MG63 (cell line): Measurements from ENCODE around the gene PCLO. TPM values are rescaled to one million over a fixed set of nuclear protein-coding genes. Genes with fewer than 3 reads are reported as not detected.

Source experiments
- DNase-seq: peaks from one replicate; pipeline ENCODE4 v3.0.0-alpha.2; 2020
- H3K27me3 ChIP-seq: fragments of 250-450 bp; sonication (Bioruptor Pico); 2 replicates; pipeline ENCODE4 v1.5.1; 2020; ENCODE audit warnings: mild to moderate bottlenecking, moderate library complexity
- H3K36me3 ChIP-seq: fragments of 250-450 bp; sonication (Bioruptor Pico); 2 replicates; pipeline ENCODE4 v1.5.1; 2020; ENCODE audit warnings: mild to moderate bottlenecking, moderate library complexity
- H3K4me3 ChIP-seq: fragments of 250-450 bp; sonication (Bioruptor Pico); 2 replicates; pipeline ENCODE4 v1.5.1; 2020; ENCODE audit warnings: mild to moderate bottlenecking, moderate library complexity
- H3K9me3 ChIP-seq: fragments of 250-450 bp; sonication (Bioruptor Pico); 2 replicates; pipeline ENCODE4 v1.5.1; 2020; ENCODE audit warnings: mild to moderate bottlenecking, moderate library complexity
- total RNA-seq: library from RNA; depleted of rRNA; stranded (reverse); fragments of >200 nt; shearing (Covaris generic); gene quantifications from 2 replicates; pipeline ENCODE4 v1.2.3, GENCODE V29; 2014; ENCODE audit warnings: low replicate concordance

PCLO gene
- total RNA-seq, 1 experiment from 2014 or later = not detected

GRCh38 chr7:83021032-83021431, 141.7 kb downstream of the PCLO start:
- Histone ChIP-seq H3K9me3 (no peaks in the 10 kb centered on the region), H3K4me3 (no peak overlapping the region), H3K27me3 (no peaks in the 10 kb centered on the region), H3K36me3 (no peaks in the 10 kb centered on the region)
- no peak for DNase-seq

GRCh38 chr7:83020161-83020560, 142.5 kb downstream of the PCLO start:
- DNase-seq = no peak

DNA sequence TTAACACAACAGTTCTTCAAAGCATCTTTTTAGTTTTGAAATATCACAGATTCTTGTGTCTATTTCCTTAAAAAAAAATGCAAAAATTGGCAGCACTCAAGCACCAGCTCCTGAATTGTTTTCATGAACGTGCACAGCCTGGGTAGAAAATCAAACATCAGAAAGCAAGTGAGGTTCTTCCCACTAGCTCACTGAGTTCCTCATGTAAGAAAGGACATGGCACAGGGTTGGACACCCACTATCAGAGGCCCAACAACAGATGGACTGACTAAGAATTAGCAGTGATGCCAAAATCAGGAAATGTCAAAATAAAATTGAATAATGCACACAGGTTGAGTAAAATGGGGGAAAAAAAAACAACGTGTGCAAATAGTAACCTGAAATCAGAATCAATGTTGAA, 146.8 kb downstream of the PCLO start:
- no peak for DNase-seq
- Histone ChIP-seq H3K27me3 (no peaks in the 10 kb centered on the region), H3K4me3 (no peak overlapping the region), H3K36me3 (no peaks in the 10 kb centered on the region), H3K9me3 (no peaks in the 10 kb centered on the region)

More at GRCh38 chr7:83020161-83020560, 142.5 kb downstream of the PCLO start:
- Histone ChIP-seq H3K36me3 (no peaks in the 10 kb centered on the region), H3K27me3 (no peaks in the 10 kb centered on the region), H3K4me3 (no peak overlapping the region), H3K9me3 (no peaks in the 10 kb centered on the region)

GRCh38 chr7:83014546-83014945, 148.1 kb downstream of the PCLO start:
- Histone ChIP-seq H3K4me3 (no peak overlapping the region), H3K27me3 (no peaks in the 10 kb centered on the region), H3K9me3 (no peaks in the 10 kb centered on the region), H3K36me3 (no peaks in the 10 kb centered on the region)
- no peak for DNase-seq

DNA sequence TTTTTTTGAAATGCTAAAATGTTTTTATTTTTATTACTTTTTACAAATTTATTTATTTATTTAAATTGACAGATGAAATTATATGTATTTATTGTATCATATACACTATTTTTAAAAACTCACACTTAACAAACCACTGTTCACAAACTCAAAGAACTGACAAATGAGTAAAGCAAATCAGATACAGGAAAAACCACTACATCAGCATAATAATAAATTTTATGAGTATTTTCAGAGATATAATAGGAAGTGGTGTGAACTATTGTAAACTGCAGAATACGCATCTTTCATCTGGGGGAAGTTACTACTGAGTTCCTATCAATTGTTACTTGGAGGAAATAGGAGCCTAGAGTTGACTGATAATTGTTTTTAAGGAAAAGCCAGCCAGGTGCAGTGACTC, 150.7 kb downstream of the PCLO start:
- no peak for DNase-seq
- Histone ChIP-seq H3K36me3 (no peaks in the 10 kb centered on the region), H3K27me3 (no peaks in the 10 kb centered on the region), H3K4me3 (no peak overlapping the region), H3K9me3 (no peaks in the 10 kb centered on the region)

DNA sequence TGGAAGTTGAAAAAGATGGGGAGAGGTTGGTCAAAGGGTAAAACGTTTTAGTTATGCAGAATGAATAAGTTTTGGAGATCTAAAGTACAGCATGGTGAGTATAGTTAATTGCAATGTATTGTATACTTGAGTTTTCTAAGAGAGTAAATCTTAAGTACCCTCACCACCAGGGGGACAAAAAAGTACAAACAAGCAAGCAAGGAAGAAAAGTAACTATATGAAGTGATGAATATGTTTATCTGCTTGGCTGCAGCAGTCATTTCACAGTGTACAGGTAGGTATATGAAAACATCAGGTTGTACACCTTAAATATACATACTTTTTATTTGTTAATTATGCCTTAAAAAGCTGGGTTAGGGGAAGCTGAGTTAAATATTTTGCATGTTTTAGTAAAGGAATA, 157.3 kb downstream of the PCLO start:
- no peak overlapping the region for H3K4me3 ChIP-seq
- no peaks in the 10 kb centered on the region for H3K36me3 ChIP-seq
- no peak for DNase-seq
- H3K9me3 ChIP-seq = no peaks in the 10 kb centered on the region
- H3K27me3 ChIP-seq = no peaks in the 10 kb centered on the region

GRCh38 chr7:83001362-83002040, 161.2 kb downstream of the PCLO start:
- H3K27me3 ChIP-seq = no peaks in the 10 kb centered on the region
- DNase-seq = no peak
- no peaks in the 10 kb centered on the region for H3K36me3 ChIP-seq
- H3K9me3 ChIP-seq = no peaks in the 10 kb centered on the region
- no peak overlapping the region for H3K4me3 ChIP-seq

DNA sequence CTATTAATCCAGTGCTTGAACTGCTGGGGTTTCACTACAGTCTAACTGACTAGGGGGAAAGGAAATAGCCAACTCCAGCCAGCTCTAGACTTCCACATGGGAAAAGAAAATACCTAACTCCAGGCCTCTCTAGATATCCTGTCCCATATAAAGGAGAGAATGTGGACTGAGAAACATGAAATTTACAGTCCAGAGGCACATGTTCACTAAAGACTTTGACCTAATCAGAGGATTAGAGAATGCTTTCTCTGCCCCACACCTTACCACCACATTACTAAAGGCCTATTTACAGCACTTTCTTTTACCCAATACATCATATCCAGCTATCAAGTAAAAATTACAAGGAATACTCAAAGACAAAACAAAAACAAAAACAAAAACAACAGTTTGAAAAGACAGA, 164.2 kb downstream of the PCLO start:
- DNase-seq = no peak
- H3K4me3 ChIP-seq = no peak overlapping the region

GRCh38 chr7:82985144-82985802, 177.4 kb downstream of the PCLO start:
- Histone ChIP-seq H3K9me3 (no peaks in the 10 kb centered on the region), H3K4me3 (no peak overlapping the region), H3K36me3 (no peaks in the 10 kb centered on the region), H3K27me3 (no peaks in the 10 kb centered on the region)
- DNase-seq = no peak

More for the DNA sequence above, 164.2 kb downstream of the PCLO start:
- no peaks in the 10 kb centered on the region for H3K27me3 ChIP-seq
- no peaks in the 10 kb centered on the region for H3K9me3 ChIP-seq
- no peaks in the 10 kb centered on the region for H3K36me3 ChIP-seq

DNA sequence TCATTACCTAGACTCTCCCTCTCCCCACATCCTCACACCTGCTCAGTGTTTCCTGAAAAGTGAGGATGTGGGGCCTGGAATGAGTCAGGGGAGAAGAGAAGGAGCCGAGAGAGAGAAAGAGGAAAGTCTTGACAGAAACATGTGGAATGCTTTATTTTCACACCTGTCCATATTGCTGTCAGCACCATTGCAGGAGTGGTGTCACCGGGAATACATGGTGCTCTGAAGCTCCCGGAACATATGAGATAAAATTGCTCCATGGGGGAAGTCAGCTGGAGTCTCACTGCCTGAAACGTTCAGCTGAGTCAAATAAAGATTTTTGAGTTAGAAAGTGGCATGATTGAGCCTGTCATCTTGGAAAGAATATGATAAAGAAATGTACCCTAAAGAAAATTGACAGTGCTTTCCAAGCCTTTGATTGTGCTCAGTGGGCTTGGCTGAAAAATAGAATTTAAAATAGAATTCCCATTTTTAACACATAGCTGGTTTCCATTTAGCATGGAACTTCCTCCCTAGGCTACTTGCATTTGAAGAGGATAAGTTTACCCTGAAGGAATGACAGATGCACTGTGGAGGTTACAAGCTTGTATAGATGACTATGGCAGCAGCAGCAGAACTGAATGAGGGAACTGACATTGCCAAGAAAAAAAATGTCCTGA, 182.4 kb downstream of the PCLO start:
- no peak overlapping the region for H3K4me3 ChIP-seq
- no peaks in the 10 kb centered on the region for H3K27me3 ChIP-seq

GRCh38 chr7:82975811-82976468, 186.7 kb downstream of the PCLO start:
- H3K36me3 ChIP-seq = no peaks in the 10 kb centered on the region
- no peak for DNase-seq
- no peaks in the 10 kb centered on the region for H3K27me3 ChIP-seq
- H3K9me3 ChIP-seq = no peaks in the 10 kb centered on the region
- H3K4me3 ChIP-seq = no peak overlapping the region

More for the DNA sequence above, 182.4 kb downstream of the PCLO start:
- no peak for DNase-seq
- Histone ChIP-seq H3K36me3 (no peaks in the 10 kb centered on the region), H3K9me3 (no peaks in the 10 kb centered on the region)

DNA sequence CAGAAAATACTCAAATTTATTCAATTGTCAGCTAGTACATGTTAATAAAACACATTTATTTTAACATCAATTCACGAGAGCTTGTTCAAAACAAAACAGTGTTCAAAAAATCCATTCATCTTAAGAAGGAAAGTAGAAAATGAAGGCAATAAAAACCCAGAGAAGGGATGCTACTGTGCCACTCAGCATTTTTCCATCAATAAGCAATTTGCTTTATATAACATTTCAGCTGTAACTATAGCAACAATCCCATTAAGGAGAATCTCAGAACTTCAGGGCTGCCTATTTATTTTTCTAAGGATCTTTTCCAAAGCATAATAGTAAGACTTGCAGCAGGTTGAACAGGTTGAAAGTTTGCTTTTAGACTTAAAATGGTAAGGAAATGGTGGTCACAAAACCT, 190.5 kb downstream of the PCLO start:
- Histone ChIP-seq H3K27me3 (no peaks in the 10 kb centered on the region; the same call in 1 of the 2 replicates), H3K36me3 (no peaks in the 10 kb centered on the region), H3K9me3 (no peaks in the 10 kb centered on the region), H3K4me3 (no peak overlapping the region)
- no peak for DNase-seq

GRCh38 chr7:82965088-82966036, 197.3 kb downstream of the PCLO start:
- Histone ChIP-seq H3K9me3 (no peaks in the 10 kb centered on the region), H3K4me3 (no peak overlapping the region), H3K27me3 (no peaks in the 10 kb centered on the region; the same call in 1 of the 2 replicates), H3K36me3 (no peaks in the 10 kb centered on the region)
- DNase-seq = no peak

GRCh38 chr7:82964150-82964882, 198.4 kb downstream of the PCLO start:
- DNase-seq = no peak

DNA sequence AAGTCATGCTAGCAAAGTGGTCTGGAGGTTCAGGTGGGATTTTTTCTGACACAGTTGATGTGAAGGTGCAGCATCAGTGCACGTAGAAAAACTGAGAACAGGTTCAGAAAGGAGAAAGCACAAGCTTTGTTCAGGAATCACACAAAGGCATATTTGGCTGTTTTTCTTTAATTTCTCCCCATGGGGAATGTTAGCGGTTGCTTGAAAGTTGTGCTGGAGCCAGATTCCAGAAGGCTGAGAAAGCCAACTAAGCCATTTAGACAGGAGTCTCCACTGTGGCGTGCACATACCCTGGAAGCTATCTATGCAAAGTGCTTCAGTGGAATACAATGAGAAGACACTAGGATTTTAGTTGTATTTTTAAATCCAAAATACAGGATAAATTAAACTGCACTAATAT, 201.4 kb downstream of the PCLO start:
- H3K4me3 ChIP-seq = no peak overlapping the region
- no peaks in the 10 kb centered on the region for H3K36me3 ChIP-seq
- H3K27me3 ChIP-seq = no peaks in the 10 kb centered on the region
- no peaks in the 10 kb centered on the region for H3K9me3 ChIP-seq
- DNase-seq = no peak

More at GRCh38 chr7:82964150-82964882, 198.4 kb downstream of the PCLO start:
- Histone ChIP-seq H3K36me3 (no peaks in the 10 kb centered on the region), H3K9me3 (no peaks in the 10 kb centered on the region), H3K4me3 (no peak overlapping the region), H3K27me3 (no peaks in the 10 kb centered on the region; the same call in 1 of the 2 replicates)

DNA sequence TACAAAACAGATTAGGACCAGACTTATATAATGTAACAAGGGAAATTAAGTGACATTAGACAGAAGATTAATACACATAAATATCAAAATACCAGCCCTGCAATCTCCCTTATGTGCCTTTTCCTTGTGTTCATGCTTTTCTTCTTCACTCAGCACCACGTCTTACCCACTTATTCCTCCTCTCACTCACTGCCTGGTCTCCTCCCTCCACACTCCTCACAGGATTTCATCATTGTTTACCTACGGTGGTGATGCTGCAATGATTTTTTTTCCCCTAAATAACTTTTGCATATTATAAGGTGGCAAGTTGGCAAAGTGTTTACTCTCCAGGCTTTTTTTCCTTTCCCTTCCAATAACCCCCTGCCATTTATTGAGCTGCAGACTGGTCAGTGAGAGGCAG, 203.2 kb downstream of the PCLO start:
- H3K9me3 ChIP-seq = no peaks in the 10 kb centered on the region
- H3K4me3 ChIP-seq = no peak overlapping the region
- DNase-seq = no peak
- no peaks in the 10 kb centered on the region for H3K36me3 ChIP-seq
- H3K27me3 ChIP-seq = no peaks in the 10 kb centered on the region
